LNCaP clone FGC (cell line): ENCODE data around the gene PPP1R7.

Experiments
- DNase-seq: peaks from one replicate; pipeline ENCODE4 v3.0.0-alpha.2; 2011; ENCODE audit warnings: low read depth
- H3K4me3 ChIP-seq: 2 replicates; pipeline ENCODE4 v1.5.1; 2011; ENCODE audit warnings: mild to moderate bottlenecking, low read depth, low read length, control low read depth
- TF ChIP-seq, protein P1 (sequence below): IDR thresholded peaks from 2 replicates; pipeline ENCODE4 v1.5.1; 2012; ENCODE audit warnings: mild to moderate bottlenecking; ENCODE audit not compliant: control insufficient read depth, insufficient read depth; ENCODE audit errors: extremely low read depth

PPP1R7 gene

DNA sequence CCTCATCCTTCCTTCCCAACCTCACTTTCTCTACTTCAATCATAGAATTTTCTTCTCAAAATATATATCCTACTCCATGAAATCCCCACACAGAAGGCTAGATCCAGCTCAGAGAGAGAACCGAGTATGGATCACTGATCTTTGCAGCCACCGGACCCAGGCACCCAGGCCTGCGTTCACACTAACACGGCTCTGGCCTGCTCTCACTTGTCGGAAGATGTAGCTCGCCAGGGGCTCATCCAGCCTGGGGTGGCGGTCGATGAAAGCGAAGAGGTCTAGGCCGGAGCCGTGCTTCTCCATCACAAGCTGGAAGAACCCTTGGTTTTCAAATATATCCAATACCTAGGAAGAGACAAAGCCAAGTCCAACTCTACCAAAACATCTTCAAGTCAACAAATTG, 35.4 kb upstream of the PPP1R7 start:
- no peak overlapping the region for H3K4me3 ChIP-seq
- DNase-seq, result no peak
- TF ChIP-seq, protein P1, sequence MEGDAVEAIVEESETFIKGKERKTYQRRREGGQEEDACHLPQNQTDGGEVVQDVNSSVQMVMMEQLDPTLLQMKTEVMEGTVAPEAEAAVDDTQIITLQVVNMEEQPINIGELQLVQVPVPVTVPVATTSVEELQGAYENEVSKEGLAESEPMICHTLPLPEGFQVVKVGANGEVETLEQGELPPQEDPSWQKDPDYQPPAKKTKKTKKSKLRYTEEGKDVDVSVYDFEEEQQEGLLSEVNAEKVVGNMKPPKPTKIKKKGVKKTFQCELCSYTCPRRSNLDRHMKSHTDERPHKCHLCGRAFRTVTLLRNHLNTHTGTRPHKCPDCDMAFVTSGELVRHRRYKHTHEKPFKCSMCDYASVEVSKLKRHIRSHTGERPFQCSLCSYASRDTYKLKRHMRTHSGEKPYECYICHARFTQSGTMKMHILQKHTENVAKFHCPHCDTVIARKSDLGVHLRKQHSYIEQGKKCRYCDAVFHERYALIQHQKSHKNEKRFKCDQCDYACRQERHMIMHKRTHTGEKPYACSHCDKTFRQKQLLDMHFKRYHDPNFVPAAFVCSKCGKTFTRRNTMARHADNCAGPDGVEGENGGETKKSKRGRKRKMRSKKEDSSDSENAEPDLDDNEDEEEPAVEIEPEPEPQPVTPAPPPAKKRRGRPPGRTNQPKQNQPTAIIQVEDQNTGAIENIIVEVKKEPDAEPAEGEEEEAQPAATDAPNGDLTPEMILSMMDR, result no peak

DNA sequence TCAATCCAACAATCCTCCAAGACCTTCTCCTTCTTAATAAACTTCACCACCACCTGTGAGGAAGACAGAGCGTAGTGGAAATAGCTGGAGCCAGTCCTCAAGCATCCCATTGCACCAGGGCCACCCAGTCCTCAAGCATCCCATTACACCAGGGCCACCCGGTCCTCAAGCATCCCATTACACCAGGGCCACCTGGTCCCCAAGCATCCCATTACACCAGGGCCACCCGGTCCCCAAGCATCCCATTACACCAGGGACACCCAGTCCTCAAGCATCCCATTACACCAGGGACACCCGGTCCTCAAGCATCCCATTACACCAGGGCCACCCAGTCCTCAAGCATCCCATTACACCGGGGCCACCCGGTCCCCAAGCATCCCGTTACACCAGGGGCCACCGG, 34.9 kb upstream of the PPP1R7 start:
- no peak for DNase-seq
- TF ChIP-seq, protein P1, result no peak
- H3K4me3 ChIP-seq, result no peak overlapping the region

DNA sequence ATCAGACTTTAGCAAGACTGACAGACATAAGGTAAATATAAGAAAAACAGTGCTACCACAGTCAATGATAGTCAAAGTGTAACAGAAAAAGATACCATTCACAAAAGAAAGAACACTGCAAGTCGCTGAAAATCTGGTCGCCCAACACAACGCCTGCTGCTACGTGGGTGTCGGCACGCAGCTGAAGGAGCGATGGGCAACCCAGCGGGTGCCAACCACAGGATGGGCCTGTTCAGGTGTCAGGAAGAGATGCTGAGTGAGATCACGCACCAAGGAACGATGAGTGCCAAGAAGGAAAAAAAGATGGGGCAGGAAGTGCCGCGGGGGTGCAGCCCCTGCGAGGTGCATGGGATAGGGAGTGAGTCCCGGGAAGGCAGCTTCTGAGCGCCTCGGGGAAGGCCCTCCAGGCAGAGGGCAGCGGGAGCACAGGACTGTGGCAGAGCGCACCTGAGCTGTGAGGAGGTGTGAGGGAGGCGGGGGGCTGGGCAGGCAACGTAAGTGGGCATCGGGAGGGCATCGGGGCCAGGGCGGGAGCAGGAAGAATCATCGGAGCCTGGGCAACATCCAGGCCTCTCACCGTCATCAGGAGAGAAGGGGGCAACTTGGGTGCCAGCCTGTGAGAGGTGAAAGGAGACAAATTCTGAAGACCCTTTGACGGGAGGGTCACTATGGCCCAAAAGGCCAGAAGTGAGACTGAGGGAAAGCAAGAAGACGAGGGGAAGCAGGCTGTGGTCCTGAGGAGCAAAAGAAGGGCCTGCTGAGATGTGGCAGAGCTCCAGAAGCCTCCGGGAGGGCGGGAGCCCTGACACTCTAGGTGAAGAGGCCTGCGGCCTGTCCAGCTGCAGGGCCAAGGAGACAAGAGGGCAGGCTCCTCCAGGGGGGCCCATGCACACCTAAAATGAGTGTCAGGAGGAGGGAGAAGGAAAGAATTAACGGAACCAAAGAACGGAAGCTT, 33.4 kb upstream of the PPP1R7 start:
- no peak for DNase-seq
- H3K4me3 ChIP-seq, result no peak overlapping the region
- TF ChIP-seq, protein P1, result no peak

DNA sequence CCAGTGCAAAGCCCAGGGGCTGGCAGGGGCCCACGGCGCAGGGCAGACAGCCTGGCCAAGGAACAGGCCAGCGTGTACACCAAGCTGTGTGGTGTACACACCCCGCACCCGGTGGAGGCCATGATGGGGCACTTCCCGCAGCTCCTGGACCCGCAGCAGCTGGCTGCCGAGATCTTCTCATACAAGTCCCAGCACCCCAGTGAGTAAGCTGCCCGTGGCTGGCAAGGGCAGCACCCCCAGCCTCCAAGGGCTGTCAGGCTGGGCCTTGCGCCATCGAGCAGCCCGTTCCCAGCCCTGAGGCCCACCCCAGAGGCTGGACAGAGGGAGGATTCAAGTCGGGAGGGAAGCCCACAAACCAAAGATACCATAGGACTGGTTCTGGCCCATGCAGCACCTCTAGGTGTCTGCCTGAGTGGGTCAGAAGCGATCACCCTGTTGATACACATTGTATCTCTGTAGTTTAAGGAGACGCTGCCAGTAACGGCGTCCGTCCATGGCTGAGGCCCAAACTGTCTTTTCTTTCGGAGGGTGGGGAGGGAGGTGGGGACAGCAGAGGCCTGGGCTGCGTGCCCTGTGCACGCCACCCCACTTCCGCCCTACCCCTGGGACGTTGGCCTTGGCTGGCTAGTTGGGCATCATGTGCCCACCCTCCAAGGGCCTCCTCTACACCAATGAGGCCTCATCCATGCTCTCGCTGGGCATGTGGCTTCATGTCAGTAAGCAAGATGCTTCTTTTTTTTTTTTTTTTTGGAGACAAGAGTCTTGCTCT, 31.3 kb upstream of the PPP1R7 start:
- H3K4me3 ChIP-seq, result no peak overlapping the region
- no peak for DNase-seq
- TF ChIP-seq, protein P1, result no peak

DNA sequence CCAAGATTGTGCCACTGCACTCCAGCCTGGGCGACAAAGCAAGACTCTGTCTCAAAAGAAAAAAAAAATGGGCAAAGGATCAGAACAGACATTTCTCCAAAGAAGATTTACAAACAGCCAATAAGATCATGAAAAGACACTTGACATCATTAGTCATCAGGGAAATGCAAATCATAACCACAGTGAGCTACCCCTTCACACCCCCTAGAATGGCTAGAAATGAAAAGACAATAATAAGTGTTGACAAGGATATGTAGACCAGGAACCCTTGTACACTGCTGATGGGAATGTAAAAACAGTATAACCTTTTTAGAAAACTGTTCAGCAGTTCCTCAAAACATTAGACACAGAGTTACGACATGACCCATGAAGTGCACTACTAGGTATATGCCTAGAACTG, 29.8 kb upstream of the PPP1R7 start:
- TF ChIP-seq, protein P1, result no peak
- no peak overlapping the region for H3K4me3 ChIP-seq
- no peak for DNase-seq

DNA sequence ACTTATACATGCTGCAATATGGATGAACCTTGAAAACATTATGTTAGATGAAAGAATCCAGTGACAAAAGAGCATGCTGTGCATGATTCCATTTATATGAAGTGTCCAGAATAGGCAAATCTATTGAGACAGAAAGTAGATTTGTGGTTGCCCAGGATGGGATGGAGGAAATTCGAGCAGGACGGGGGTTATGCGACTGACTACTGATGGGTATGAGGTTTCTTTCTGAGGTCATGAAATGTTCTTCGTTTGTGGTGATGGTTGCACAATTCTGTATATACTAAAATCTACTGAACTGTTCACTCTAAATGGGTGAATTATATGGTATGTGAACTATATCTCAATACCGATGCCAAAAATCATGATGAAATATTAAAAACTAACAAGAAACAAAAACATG, 29.3 kb upstream of the PPP1R7 start:
- no peak for DNase-seq
- TF ChIP-seq, protein P1, result no peak
- H3K4me3 ChIP-seq, result no peak overlapping the region
